Mesendoderm (in vitro differentiated cells): ENCODE results near the gene NDUFB2.

ENCODE experiments used
- DNase-seq: peaks from one replicate; pipeline ENCODE4 v3.0.0; 2013
- H2AK5ac ChIP-seq: 2 replicates; pipeline ENCODE4 v1.6.1; 2013; ENCODE audit warnings: low read length, inconsistent platforms
- H2BK120ac ChIP-seq: 2 replicates; pipeline ENCODE4 v1.6.1; 2013; ENCODE audit warnings: low read depth, mild to moderate bottlenecking, low read length, moderate library complexity, mixed read lengths
- H2BK15ac ChIP-seq: replicated peaks from 2 replicates; pipeline ENCODE4 v1.6.1; 2013; ENCODE audit warnings: low read depth, mild to moderate bottlenecking, moderate library complexity
- H2BK5ac ChIP-seq: 2 replicates; pipeline ENCODE4 v1.6.1; 2013; ENCODE audit warnings: low read length, inconsistent platforms
- H3K18ac ChIP-seq: 2 replicates; pipeline ENCODE4 v1.6.1; 2013; ENCODE audit warnings: mild to moderate bottlenecking, low read length, mixed read lengths
- H3K23ac ChIP-seq: one replicate; pipeline ENCODE4 v1.6.1; 2013; ENCODE audit warnings: low read length
- H3K27ac ChIP-seq: 2 replicates; pipeline ENCODE4 v1.5.1; 2013; ENCODE audit warnings: low read depth, mild to moderate bottlenecking, inconsistent platforms, low read length, moderate library complexity
- H3K27me3 ChIP-seq: 2 replicates; pipeline ENCODE4 v1.6.1; 2013; ENCODE audit warnings: low read length, control low read depth, mild to moderate bottlenecking, inconsistent platforms; ENCODE audit not compliant: insufficient read depth, poor library complexity
- H3K36me3 ChIP-seq: 2 replicates; pipeline ENCODE4 v1.6.1; 2013; ENCODE audit warnings: low read length, inconsistent platforms; ENCODE audit not compliant: control insufficient read depth, insufficient read depth
- H3K4ac ChIP-seq: one replicate; pipeline ENCODE4 v1.6.1; 2013; ENCODE audit warnings: low read depth, mild to moderate bottlenecking, low read length, moderate library complexity
- H3K4me1 ChIP-seq: 2 replicates; pipeline ENCODE4 v1.6.1; 2013; ENCODE audit warnings: low read depth, low read length, inconsistent platforms; ENCODE audit not compliant: control insufficient read depth
- H3K4me2 ChIP-seq: 2 replicates; pipeline ENCODE4 v1.6.1; 2013; ENCODE audit warnings: low read length
- H3K4me3 ChIP-seq: 2 replicates; pipeline ENCODE4 v1.5.1; 2013; ENCODE audit warnings: mild to moderate bottlenecking, low read length
- H3K56ac ChIP-seq: one replicate; pipeline ENCODE4 v1.6.1; 2013; ENCODE audit warnings: low read length
- H3K79me1 ChIP-seq: 2 replicates; pipeline ENCODE4 v1.6.1; 2013; ENCODE audit warnings: low read length, inconsistent platforms
- H3K79me2 ChIP-seq: 2 replicates; pipeline ENCODE4 v1.6.1; 2013; ENCODE audit warnings: mild to moderate bottlenecking, low read length; ENCODE audit not compliant: control insufficient read depth, insufficient read depth
- H3K9ac ChIP-seq: 2 replicates; pipeline ENCODE4 v1.6.1; 2013; ENCODE audit warnings: low read length, inconsistent platforms
- H4K5ac ChIP-seq: one replicate; pipeline ENCODE4 v1.6.1; 2013; ENCODE audit warnings: low read length
- H4K8ac ChIP-seq: one replicate; pipeline ENCODE4 v1.6.1; 2013; ENCODE audit warnings: low read depth, mild to moderate bottlenecking, control low read depth, low read length, moderate library complexity
- WGBS: extraction: QIAGEN DNeasy Blood & Tissue Kit; methylation state at CpG from one replicate; pipeline ENCODE4 v1.1.7; 2013; ENCODE audit warnings: low lambda C conversion rate, missing lambda C conversion rate; ENCODE audit not compliant: insufficient coverage; ENCODE audit errors: extremely low coverage; 5-methylcytosine and 5-hydroxymethylcytosine counted together

The NDUFB2 gene

GRCh38 chr7:140696024-140696679 lies 356 bp upstream of the NDUFB2 start:
- no peak overlapping the region for H2BK5ac ChIP-seq
- H3K27ac ChIP-seq: no peak overlapping the region
- H3K4me2 ChIP-seq: peak overlapping the region; percentile 37
- no peak overlapping the region for H2AK5ac ChIP-seq
- no peaks in the 10 kb centered on the region for H3K4me1 ChIP-seq
- H4K8ac ChIP-seq: no peak overlapping the region
- no peak overlapping the region for H3K18ac ChIP-seq
- H3K56ac ChIP-seq: peak overlapping the region; percentile 86
- peak overlapping the region; percentile 48 for H3K23ac ChIP-seq
- H2BK15ac ChIP-seq: no peak overlapping the region
- H3K4ac ChIP-seq: no peak overlapping the region
- no peaks in the 10 kb centered on the region for H3K36me3 ChIP-seq
- H2BK120ac ChIP-seq: no peak overlapping the region
- DNase-seq: peak; percentile 96
- peak overlapping the region; percentile 72 for H3K9ac ChIP-seq
- H3K79me1 ChIP-seq: peaks cover 8% of the 10 kb centered on the region
- peak overlapping the region; percentile 59 for H4K5ac ChIP-seq
- WGBS: no CpG with 5 or more reads among the region's 23 CpGs
- H3K4me3 ChIP-seq: no peak overlapping the region
- peaks cover 21% of the 10 kb centered on the region for H3K79me2 ChIP-seq
- no peaks in the 10 kb centered on the region for H3K27me3 ChIP-seq

GRCh38 chr7:140697447-140698143 lies 1.1 kb downstream of the NDUFB2 start:
- DNase-seq: no peak
- no CpG with 5 or more reads among the region's 24 CpGs for whole genome bisulfite sequencing

GRCh38 chr7:140698477-140698876 lies 2.0 kb downstream of the NDUFB2 start:
- no peak overlapping the region for H2BK15ac ChIP-seq
- H2BK120ac ChIP-seq: no peak overlapping the region
- H3K56ac ChIP-seq: no peak overlapping the region
- peaks cover 10% of the 10 kb centered on the region for H3K79me1 ChIP-seq
- no peak overlapping the region for H3K27ac ChIP-seq
- H4K8ac ChIP-seq: no peak overlapping the region
- H3K4me1 ChIP-seq: no peaks in the 10 kb centered on the region
- H3K4me3 ChIP-seq: no peak overlapping the region
- no peaks in the 10 kb centered on the region for H3K36me3 ChIP-seq
- 100% methylated on average over 2 of the region's 8 CpGs for WGBS
- no peak overlapping the region for H3K4ac ChIP-seq
- H3K27me3 ChIP-seq: no peaks in the 10 kb centered on the region
- H3K79me2 ChIP-seq: peaks cover 22% of the 10 kb centered on the region
- H3K18ac ChIP-seq: no peak overlapping the region
- no peak overlapping the region for H3K9ac ChIP-seq
- no peak overlapping the region for H3K23ac ChIP-seq
- H2BK5ac ChIP-seq: no peak overlapping the region
- H4K5ac ChIP-seq: no peak overlapping the region
- no peak for DNase-seq
- no peak overlapping the region for H2AK5ac ChIP-seq
- H3K4me2 ChIP-seq: no peak overlapping the region

More at GRCh38 chr7:140697447-140698143, 1.1 kb downstream of the NDUFB2 start:
- Histone ChIP-seq H3K27ac (peak overlapping the region; percentile 41), H3K9ac (peak overlapping the region; percentile 96), H3K4me2 (peak overlapping the region; percentile 43), H3K4me3 (peak overlapping the region; percentile 62), H2BK120ac (no peak overlapping the region), H3K79me1 (peaks cover 8% of the 10 kb centered on the region), H3K56ac (peak overlapping the region; percentile 100), H3K4me1 (no peaks in the 10 kb centered on the region), H4K5ac (no peak overlapping the region), H3K27me3 (no peaks in the 10 kb centered on the region), H2BK15ac (no peak overlapping the region), H3K4ac (no peak overlapping the region), H3K23ac (peak overlapping the region; percentile 37), H3K18ac (no peak overlapping the region), H3K79me2 (peaks cover 22% of the 10 kb centered on the region), H2BK5ac (no peak overlapping the region), H4K8ac (no peak overlapping the region), H2AK5ac (no peak overlapping the region), H3K36me3 (no peaks in the 10 kb centered on the region)

GRCh38 chr7:140702774-140703173 lies 6.3 kb downstream of the NDUFB2 start:
- no peak overlapping the region for H2AK5ac ChIP-seq
- H3K36me3 ChIP-seq: peaks cover 2% of the 10 kb centered on the region
- H4K8ac ChIP-seq: no peak overlapping the region
- no peak overlapping the region for H3K56ac ChIP-seq
- H3K23ac ChIP-seq: no peak overlapping the region
- no peak overlapping the region for H2BK120ac ChIP-seq
- no peak overlapping the region for H3K4ac ChIP-seq
- no peak overlapping the region for H3K9ac ChIP-seq
- peaks cover 11% of the 10 kb centered on the region for H3K79me1 ChIP-seq
- no peak overlapping the region for H2BK15ac ChIP-seq
- peak; percentile 16 for DNase-seq
- no CpG with 5 or more reads among the region's 10 CpGs for WGBS
- no peak overlapping the region for H3K18ac ChIP-seq
- no peaks in the 10 kb centered on the region for H3K27me3 ChIP-seq
- peaks cover 18% of the 10 kb centered on the region for H3K79me2 ChIP-seq
- no peaks in the 10 kb centered on the region for H3K4me1 ChIP-seq
- no peak overlapping the region for H3K4me2 ChIP-seq
- no peak overlapping the region for H2BK5ac ChIP-seq
- H3K27ac ChIP-seq: no peak overlapping the region
- no peak overlapping the region for H3K4me3 ChIP-seq
- no peak overlapping the region for H4K5ac ChIP-seq

GRCh38 chr7:140704205-140704604 lies 7.7 kb downstream of the NDUFB2 start:
- WGBS: no CpG with 5 or more reads among the region's 2 CpGs
- DNase-seq: no peak
- H3K56ac ChIP-seq: no peak overlapping the region
- no peak overlapping the region for H3K9ac ChIP-seq
- peaks cover 5% of the 10 kb centered on the region for H3K79me1 ChIP-seq
- peaks cover 2% of the 10 kb centered on the region for H3K36me3 ChIP-seq
- no peaks in the 10 kb centered on the region for H3K27me3 ChIP-seq
- no peak overlapping the region for H3K18ac ChIP-seq
- no peak overlapping the region for H2AK5ac ChIP-seq
- H3K4ac ChIP-seq: no peak overlapping the region
- no peak overlapping the region for H3K4me2 ChIP-seq
- H3K27ac ChIP-seq: no peak overlapping the region
- H4K8ac ChIP-seq: no peak overlapping the region
- no peak overlapping the region for H2BK120ac ChIP-seq
- no peaks in the 10 kb centered on the region for H3K4me1 ChIP-seq
- no peak overlapping the region for H3K4me3 ChIP-seq
- H2BK15ac ChIP-seq: no peak overlapping the region
- no peak overlapping the region for H2BK5ac ChIP-seq
- peaks cover 9% of the 10 kb centered on the region for H3K79me2 ChIP-seq
- H3K23ac ChIP-seq: no peak overlapping the region
- H4K5ac ChIP-seq: no peak overlapping the region
